ENCODE measurements around the gene AKR1C1. TPM values are rescaled to one million over a fixed set of nuclear protein-coding genes. Genes with fewer than 3 reads are reported as not detected.

AKR1C1 gene
- total and polyA plus RNA-seq, 4 donors: 7.9 to 55.1 (median 45.2) TPM

- 100% methylated on average over 1 of the region's 1 CpG for WGBS, 2 donors
Observed at GRCh38 chr10:4944841-4945240, 18.4 kb upstream of the AKR1C1 start.

DNA sequence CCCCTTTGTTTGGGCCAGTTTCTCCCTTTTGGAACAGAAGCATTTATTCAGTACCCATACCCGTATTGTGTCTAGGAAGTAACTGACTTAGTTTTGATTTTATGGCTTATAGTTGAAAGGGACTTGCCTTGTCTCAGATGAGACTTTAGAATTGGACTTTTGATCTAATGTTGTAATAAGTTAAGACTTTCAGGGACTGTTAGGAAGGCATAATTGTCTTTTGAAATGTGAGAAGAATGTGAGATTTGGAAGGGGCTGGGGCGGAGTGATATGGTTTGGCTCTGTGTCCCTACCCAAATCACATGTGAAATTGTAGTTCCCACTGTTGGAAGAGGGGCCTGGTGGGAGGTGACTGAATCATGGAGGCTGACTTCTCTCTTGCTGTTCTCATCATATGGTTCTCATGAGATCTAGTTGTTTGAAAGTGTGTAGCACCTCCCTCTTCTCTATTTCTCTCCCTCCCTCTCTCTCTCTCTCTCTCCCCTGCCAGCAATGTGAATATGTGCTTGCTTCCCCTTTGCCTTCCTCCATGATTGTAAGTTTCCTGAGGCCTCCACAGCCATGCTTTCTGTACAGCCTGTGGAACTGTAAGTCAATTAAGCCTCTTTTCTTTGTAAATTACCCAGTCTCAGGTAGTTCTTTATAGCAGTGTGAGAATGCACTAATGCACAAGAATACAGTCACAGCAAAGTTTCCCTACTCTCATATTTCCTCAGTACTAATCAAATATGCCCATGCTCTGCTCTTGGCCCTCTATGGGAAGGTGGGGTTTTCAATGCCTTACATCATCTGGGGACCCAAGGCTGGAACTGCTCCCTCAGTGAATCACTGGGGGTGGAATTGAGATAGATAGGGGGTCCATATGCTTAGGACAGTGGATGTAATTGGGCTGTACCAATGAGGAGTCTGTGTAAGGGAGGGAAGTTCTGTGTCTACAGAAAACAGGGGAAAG lies 17.2 kb upstream of the AKR1C1 start:
- no peak for DNase-seq
- Histone ChIP-seq H3K4me3 (no peak overlapping the region), H3K4me1 (ENCODE audit: control insufficient read depth in 5 of 5, insufficient read depth in 5 of 5, low read length in 5 of 5) (peaks cover 0 to 9% (median 3%) of the 10 kb centered on the region in 5 donors), H3K36me3 (ENCODE audit: control insufficient read depth in 4 of 4, insufficient read depth in 4 of 4, low read length in 4 of 4) (no peaks in the 10 kb centered on the region), H3K9ac (ENCODE audit: insufficient read depth in 1 of 2, low read length in 2 of 2) (no peak overlapping the region), H3K27me3 (ENCODE audit: control insufficient read depth in 3 of 3, insufficient read depth in 3 of 3, low read length in 2 of 3) (no peaks in the 10 kb centered on the region), H3K27ac (ENCODE audit: low read depth in 1 of 2, low read length in 1 of 2) (peak overlapping the region in 1 of 2 donors; percentile 11), H3K9me3 (ENCODE audit: control insufficient read depth in 4 of 4, insufficient read depth in 3 of 4, low read length in 3 of 4) (no peaks in the 10 kb centered on the region)
- 91 to 100% methylated on average over 2 of the region's 2 CpGs for WGBS, 2 donors
- ATAC-seq (ENCODE audit: insufficient read depth, low FRiP score): no peak
- no peak for TF ChIP-seq CTCF (IDR thresholded peaks at IDR 0.05; ENCODE audit: control extremely low read depth, extremely low read depth)

More at GRCh38 chr10:4944841-4945240, 18.4 kb upstream of the AKR1C1 start:
- TF ChIP-seq CTCF (IDR thresholded peaks at IDR 0.05; ENCODE audit: control extremely low read depth, extremely low read depth): no peak
- Histone ChIP-seq H3K27me3 (ENCODE audit: control insufficient read depth in 3 of 3, insufficient read depth in 3 of 3, low read length in 2 of 3) (no peaks in the 10 kb centered on the region), H3K4me1 (ENCODE audit: control insufficient read depth in 5 of 5, insufficient read depth in 5 of 5, low read length in 5 of 5) (peaks cover 2 to 9% (median 3%) of the 10 kb centered on the region in 5 donors), H3K36me3 (ENCODE audit: control insufficient read depth in 4 of 4, insufficient read depth in 4 of 4, low read length in 4 of 4) (no peaks in the 10 kb centered on the region), H3K4me3 (no peak overlapping the region), H3K27ac (ENCODE audit: low read depth in 1 of 2, low read length in 1 of 2) (no peak overlapping the region), H3K9ac (ENCODE audit: insufficient read depth in 1 of 2, low read length in 2 of 2) (no peak overlapping the region), H3K9me3 (ENCODE audit: control insufficient read depth in 4 of 4, insufficient read depth in 3 of 4, low read length in 3 of 4) (no peaks in the 10 kb centered on the region)
- no peak for DNase-seq
- ATAC-seq (ENCODE audit: insufficient read depth, low FRiP score): no peak

- peaks cover 0 to 9% (median 3%) of the 10 kb centered on the region in 5 donors for H3K4me1 ChIP-seq (ENCODE audit: control insufficient read depth in 5 of 5, insufficient read depth in 5 of 5, low read length in 5 of 5)
- no peak for TF ChIP-seq CTCF (IDR thresholded peaks at IDR 0.05; ENCODE audit: control extremely low read depth, extremely low read depth)
- H3K36me3 ChIP-seq (ENCODE audit: control insufficient read depth in 4 of 4, insufficient read depth in 4 of 4, low read length in 4 of 4): no peaks in the 10 kb centered on the region
- no peak overlapping the region for H3K4me3 ChIP-seq
- ATAC-seq (ENCODE audit: insufficient read depth, low FRiP score) (peak; percentile 24), DNase-seq (peak in 2 of 3 donors; percentile 24 to 61)
- H3K27me3 ChIP-seq (ENCODE audit: control insufficient read depth in 3 of 3, insufficient read depth in 3 of 3, low read length in 2 of 3): no peaks in the 10 kb centered on the region
- no peak overlapping the region for H3K9ac ChIP-seq (ENCODE audit: insufficient read depth in 1 of 2, low read length in 2 of 2)
- H3K27ac ChIP-seq (ENCODE audit: low read depth in 1 of 2, low read length in 1 of 2): no peak overlapping the region
- no peaks in the 10 kb centered on the region for H3K9me3 ChIP-seq (ENCODE audit: control insufficient read depth in 4 of 4, insufficient read depth in 3 of 4, low read length in 3 of 4)
Observed at GRCh38 chr10:4947039-4947634, 16.1 kb upstream of the AKR1C1 start.
